DND-41 (cell line): ENCODE data around the gene DGKB.

Source experiments
- EZH2 ChIP-seq: IDR thresholded peaks from 3 replicates; pipeline ENCODE4 v1.6.1; 2012; ENCODE audit warnings: borderline replicate concordance, low read depth, mild to moderate bottlenecking, moderate library complexity, low read length, inconsistent platforms; ENCODE audit not compliant: severe bottlenecking
- TF ChIP-seq, protein P1 (sequence below): IDR thresholded peaks from 2 replicates; pipeline ENCODE4 v1.5.1; 2012; ENCODE audit warnings: borderline replicate concordance, low read length, moderate library complexity, mild to moderate bottlenecking; ENCODE audit not compliant: poor library complexity, severe bottlenecking; ENCODE audit errors: extremely low read depth

- TF ChIP-seq, protein P1, sequence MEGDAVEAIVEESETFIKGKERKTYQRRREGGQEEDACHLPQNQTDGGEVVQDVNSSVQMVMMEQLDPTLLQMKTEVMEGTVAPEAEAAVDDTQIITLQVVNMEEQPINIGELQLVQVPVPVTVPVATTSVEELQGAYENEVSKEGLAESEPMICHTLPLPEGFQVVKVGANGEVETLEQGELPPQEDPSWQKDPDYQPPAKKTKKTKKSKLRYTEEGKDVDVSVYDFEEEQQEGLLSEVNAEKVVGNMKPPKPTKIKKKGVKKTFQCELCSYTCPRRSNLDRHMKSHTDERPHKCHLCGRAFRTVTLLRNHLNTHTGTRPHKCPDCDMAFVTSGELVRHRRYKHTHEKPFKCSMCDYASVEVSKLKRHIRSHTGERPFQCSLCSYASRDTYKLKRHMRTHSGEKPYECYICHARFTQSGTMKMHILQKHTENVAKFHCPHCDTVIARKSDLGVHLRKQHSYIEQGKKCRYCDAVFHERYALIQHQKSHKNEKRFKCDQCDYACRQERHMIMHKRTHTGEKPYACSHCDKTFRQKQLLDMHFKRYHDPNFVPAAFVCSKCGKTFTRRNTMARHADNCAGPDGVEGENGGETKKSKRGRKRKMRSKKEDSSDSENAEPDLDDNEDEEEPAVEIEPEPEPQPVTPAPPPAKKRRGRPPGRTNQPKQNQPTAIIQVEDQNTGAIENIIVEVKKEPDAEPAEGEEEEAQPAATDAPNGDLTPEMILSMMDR: no peak
- TF ChIP-seq EZH2: no peak
Observed at GRCh38 chr7:14714161-14714728, 188.3 kb downstream of the DGKB start.
